ENCODE data around the gene PARS2.
A peak's percentile ranks its signal among the peaks of the same experiment; 100 is the strongest.

The PARS2 gene

DNA sequence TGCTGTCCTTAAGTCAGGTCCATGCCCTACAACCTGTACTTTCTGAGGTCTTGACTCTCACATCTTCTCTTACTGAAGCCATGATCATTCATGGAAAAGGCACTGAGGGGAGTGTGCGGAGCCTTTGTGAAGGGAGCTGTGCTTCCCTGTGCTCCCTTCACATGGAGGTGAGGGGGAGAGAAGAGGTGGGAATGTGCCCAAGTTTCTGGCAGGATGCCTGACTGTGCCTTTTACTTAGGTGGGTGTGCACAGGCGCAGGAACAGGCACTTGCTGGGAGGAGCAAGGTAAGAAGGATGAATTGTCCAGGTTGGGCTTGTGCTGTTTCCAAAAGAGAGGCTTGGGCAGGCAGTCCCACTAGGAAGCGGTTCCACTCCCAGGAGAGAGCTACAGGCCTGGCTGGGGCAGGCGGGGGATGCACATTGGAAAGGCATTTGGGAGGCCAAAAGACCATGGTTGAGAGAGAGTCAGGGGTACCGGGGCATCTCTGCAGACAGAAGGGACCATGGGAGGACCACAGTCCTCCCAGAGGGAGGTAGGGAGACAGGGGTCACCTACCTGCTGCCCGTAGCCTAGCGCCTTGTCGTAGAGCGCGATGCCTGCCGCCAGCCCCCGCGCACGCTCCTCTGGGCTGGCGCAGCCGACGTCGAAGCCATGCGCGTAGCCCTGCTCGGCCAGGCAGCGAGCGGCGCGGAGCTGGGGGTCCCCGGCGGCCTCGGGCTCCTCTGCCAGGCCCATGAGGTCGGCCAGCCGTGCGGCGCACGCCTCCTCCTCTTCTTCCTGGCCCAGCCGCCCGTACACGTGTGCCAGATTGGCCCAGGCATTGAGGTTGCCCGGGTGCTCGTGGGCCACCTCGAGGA, 35.9 kb upstream of the PARS2 start:
- no peaks in the 10 kb centered on the region for H3K27me3 ChIP-seq (ENCODE audit: insufficient read depth, low read length)
- H4K8ac ChIP-seq (ENCODE audit: low read depth, low read length) = no peak overlapping the region
- H3K36me3 ChIP-seq (ENCODE audit: control insufficient read depth in 1 of 2, insufficient read depth in 2 of 2, low read length in 2 of 2) = no peaks in the 10 kb centered on the region
- H3K4me2 ChIP-seq (ENCODE audit: low read length) = no peak overlapping the region
- no peak overlapping the region for H4K91ac ChIP-seq (ENCODE audit: low read depth, low read length)
- no peak overlapping the region for H3K27ac ChIP-seq (ENCODE audit: low read depth, low read length)
- no peak overlapping the region for H3K18ac ChIP-seq (ENCODE audit: low read length)
- no peak overlapping the region for H4K12ac ChIP-seq (ENCODE audit: low read depth, low read length)
- H3K4me3 ChIP-seq (ENCODE audit: low read depth, low read length) = no peak overlapping the region
- H3K79me2 ChIP-seq (ENCODE audit: control insufficient read depth, insufficient read depth, low read length, poor library complexity) = no peaks in the 10 kb centered on the region
- H3K9me3 ChIP-seq (ENCODE audit: insufficient read depth, low read depth, low read length) = no peaks in the 10 kb centered on the region
- no peak overlapping the region for H2AFZ ChIP-seq (ENCODE audit: insufficient read depth, low read length, poor library complexity)
- peaks cover 0 to 1% of the 10 kb centered on the region in 2 experiments for H3K4me1 ChIP-seq (ENCODE audit: control insufficient read depth in 1 of 2, insufficient read depth in 2 of 2, low read length in 2 of 2)
- H3K79me1 ChIP-seq (ENCODE audit: low read length) = no peaks in the 10 kb centered on the region
- no peak overlapping the region for H2BK12ac ChIP-seq (ENCODE audit: low read length)
- no peak overlapping the region for H2AK5ac ChIP-seq (ENCODE audit: low read length)
- H3K9ac ChIP-seq (ENCODE audit: low read length) = peak overlapping the region; percentile 25
- WGBS (ENCODE audit: extremely low coverage, insufficient coverage, insufficient read length) = no CpG with 5 or more reads among the region's 39 CpGs
- no peak overlapping the region for H3K14ac ChIP-seq (ENCODE audit: low read length)
- H2BK120ac ChIP-seq (ENCODE audit: insufficient read depth, low read length, poor library complexity) = no peak overlapping the region
- no peak overlapping the region for H3K4ac ChIP-seq (ENCODE audit: low read depth, low read length)
- DNase-seq = no peak
- no peak overlapping the region for H2BK5ac ChIP-seq (ENCODE audit: low read depth, low read length, poor library complexity)
- H3K23ac ChIP-seq (ENCODE audit: low read length) = no peak overlapping the region

GRCh38 chr1:54798769-54799641, 34.7 kb upstream of the PARS2 start:
- Histone ChIP-seq H3K4ac (ENCODE audit: low read depth, low read length) (no peak overlapping the region), H4K8ac (ENCODE audit: low read depth, low read length) (no peak overlapping the region), H3K9me3 (ENCODE audit: insufficient read depth, low read depth, low read length) (no peaks in the 10 kb centered on the region), H3K18ac (ENCODE audit: low read length) (no peak overlapping the region), H2BK120ac (ENCODE audit: insufficient read depth, low read length, poor library complexity) (no peak overlapping the region), H4K91ac (ENCODE audit: low read depth, low read length) (no peak overlapping the region), H2AK5ac (ENCODE audit: low read length) (no peak overlapping the region), H4K12ac (ENCODE audit: low read depth, low read length) (no peak overlapping the region), H2BK12ac (ENCODE audit: low read length) (no peak overlapping the region), H3K14ac (ENCODE audit: low read length) (no peak overlapping the region), H3K79me1 (ENCODE audit: low read length) (no peaks in the 10 kb centered on the region), H3K4me3 (ENCODE audit: low read depth, low read length) (no peak overlapping the region), H3K36me3 (ENCODE audit: control insufficient read depth in 1 of 2, insufficient read depth in 2 of 2, low read length in 2 of 2) (no peaks in the 10 kb centered on the region), H2BK5ac (ENCODE audit: low read depth, low read length, poor library complexity) (no peak overlapping the region), H3K23ac (ENCODE audit: low read length) (no peak overlapping the region), H2AFZ (ENCODE audit: insufficient read depth, low read length, poor library complexity) (no peak overlapping the region), H3K4me2 (ENCODE audit: low read length) (no peak overlapping the region), H3K79me2 (ENCODE audit: control insufficient read depth, insufficient read depth, low read length, poor library complexity) (no peaks in the 10 kb centered on the region), H3K27ac (ENCODE audit: low read depth, low read length) (no peak overlapping the region), H3K9ac (ENCODE audit: low read length) (no peak overlapping the region), H3K4me1 (ENCODE audit: control insufficient read depth in 1 of 2, insufficient read depth in 2 of 2, low read length in 2 of 2) (peaks cover 4 to 6% of the 10 kb centered on the region in 2 experiments), H3K27me3 (ENCODE audit: insufficient read depth, low read length) (no peaks in the 10 kb centered on the region)
- peak in 1 of 2 donors; percentile 8 for DNase-seq
- no CpG with 5 or more reads among the region's 6 CpGs for WGBS (ENCODE audit: extremely low coverage, insufficient coverage, insufficient read length)

GRCh38 chr1:54798206-54798605, 33.9 kb upstream of the PARS2 start:
- Histone ChIP-seq H3K4me2 (ENCODE audit: low read length) (no peak overlapping the region), H2AFZ (ENCODE audit: insufficient read depth, low read length, poor library complexity) (no peak overlapping the region), H4K8ac (ENCODE audit: low read depth, low read length) (no peak overlapping the region), H3K9ac (ENCODE audit: low read length) (no peak overlapping the region), H3K4ac (ENCODE audit: low read depth, low read length) (no peak overlapping the region), H3K27ac (ENCODE audit: low read depth, low read length) (no peak overlapping the region), H3K9me3 (ENCODE audit: insufficient read depth, low read depth, low read length) (no peaks in the 10 kb centered on the region), H4K12ac (ENCODE audit: low read depth, low read length) (no peak overlapping the region), H3K18ac (ENCODE audit: low read length) (no peak overlapping the region), H2BK5ac (ENCODE audit: low read depth, low read length, poor library complexity) (no peak overlapping the region), H3K4me3 (ENCODE audit: low read depth, low read length) (no peak overlapping the region), H3K79me2 (ENCODE audit: control insufficient read depth, insufficient read depth, low read length, poor library complexity) (no peaks in the 10 kb centered on the region), H3K79me1 (ENCODE audit: low read length) (no peaks in the 10 kb centered on the region), H3K36me3 (ENCODE audit: control insufficient read depth in 1 of 2, insufficient read depth in 2 of 2, low read length in 2 of 2) (no peaks in the 10 kb centered on the region), H2AK5ac (ENCODE audit: low read length) (no peak overlapping the region), H3K4me1 (ENCODE audit: control insufficient read depth in 1 of 2, insufficient read depth in 2 of 2, low read length in 2 of 2) (peaks cover 4 to 6% of the 10 kb centered on the region in 2 experiments), H2BK120ac (ENCODE audit: insufficient read depth, low read length, poor library complexity) (no peak overlapping the region), H4K91ac (ENCODE audit: low read depth, low read length) (no peak overlapping the region), H3K27me3 (ENCODE audit: insufficient read depth, low read length) (no peaks in the 10 kb centered on the region), H3K23ac (ENCODE audit: low read length) (no peak overlapping the region), H2BK12ac (ENCODE audit: low read length) (no peak overlapping the region), H3K14ac (ENCODE audit: low read length) (no peak overlapping the region)
- no CpG with 5 or more reads among the region's 3 CpGs for WGBS (ENCODE audit: extremely low coverage, insufficient coverage, insufficient read length)
- DNase-seq = no peak

- no peak overlapping the region for H2AK5ac ChIP-seq (ENCODE audit: low read length)
- no peaks in the 10 kb centered on the region for H3K79me2 ChIP-seq (ENCODE audit: control insufficient read depth, insufficient read depth, low read length, poor library complexity)
- no peaks in the 10 kb centered on the region for H3K27me3 ChIP-seq (ENCODE audit: insufficient read depth, low read length)
- no peak overlapping the region for H3K14ac ChIP-seq (ENCODE audit: low read length)
- H3K4me2 ChIP-seq (ENCODE audit: low read length) = no peak overlapping the region
- peaks cover 4 to 6% of the 10 kb centered on the region in 2 experiments for H3K4me1 ChIP-seq (ENCODE audit: control insufficient read depth in 1 of 2, insufficient read depth in 2 of 2, low read length in 2 of 2)
- no peak for DNase-seq
- no peak overlapping the region for H4K12ac ChIP-seq (ENCODE audit: low read depth, low read length)
- H4K8ac ChIP-seq (ENCODE audit: low read depth, low read length) = no peak overlapping the region
- H3K27ac ChIP-seq (ENCODE audit: low read depth, low read length) = no peak overlapping the region
- no peak overlapping the region for H2BK12ac ChIP-seq (ENCODE audit: low read length)
- H3K4ac ChIP-seq (ENCODE audit: low read depth, low read length) = no peak overlapping the region
- H3K4me3 ChIP-seq (ENCODE audit: low read depth, low read length) = no peak overlapping the region
- no peaks in the 10 kb centered on the region for H3K79me1 ChIP-seq (ENCODE audit: low read length)
- H3K36me3 ChIP-seq (ENCODE audit: control insufficient read depth in 1 of 2, insufficient read depth in 2 of 2, low read length in 2 of 2) = no peaks in the 10 kb centered on the region
- WGBS (ENCODE audit: extremely low coverage, insufficient coverage, insufficient read length) = no CpG with 5 or more reads among the region's 2 CpGs
- H3K9me3 ChIP-seq (ENCODE audit: insufficient read depth, low read depth, low read length) = no peaks in the 10 kb centered on the region
- no peak overlapping the region for H2BK120ac ChIP-seq (ENCODE audit: insufficient read depth, low read length, poor library complexity)
- H2BK5ac ChIP-seq (ENCODE audit: low read depth, low read length, poor library complexity) = no peak overlapping the region
- no peak overlapping the region for H3K18ac ChIP-seq (ENCODE audit: low read length)
- no peak overlapping the region for H2AFZ ChIP-seq (ENCODE audit: insufficient read depth, low read length, poor library complexity)
- H4K91ac ChIP-seq (ENCODE audit: low read depth, low read length) = no peak overlapping the region
- no peak overlapping the region for H3K9ac ChIP-seq (ENCODE audit: low read length)
- no peak overlapping the region for H3K23ac ChIP-seq (ENCODE audit: low read length)
These were observed 32.6 kb upstream of the PARS2 start for GRCh38 chr1:54796902-54797301.

All from trophoblast cell (in vitro differentiated cells and primary cell).